ENCODE measurements around the gene MAGI3.
"Not testable (repeated sequence)": the region's sequence is repeated elsewhere in the genome, so short reads cannot be mapped to it uniquely, and the experiment has no call there.

GRCh38 chr1:113509766-113510165 lies 119.5 kb downstream of the MAGI3 start:
- TF ChIP-seq EZH2phosphoT487 (IDR thresholded peaks at IDR 0.05; ENCODE audit: borderline replicate concordance, low read length); EZH2 (IDR thresholded peaks at IDR 0.05; ENCODE audit: low read length, unreplicated experiment); CTCF (conservative IDR thresholded peaks at IDR 0.05; ENCODE audit: low read depth, low read length): not testable (repeated sequence)

Data from PC-3 (cell line).